Ascending aorta (tissue), 2 donors: ENCODE results near the gene LIMK1. TPM values are rescaled to one million over a fixed set of nuclear protein-coding genes. Genes with fewer than 3 reads are reported as not detected.

ENCODE experiments used
- DNase-seq, 2 donors: peaks; one replicate each; pipeline ENCODE4 v3.0.0-alpha.2; 2019; ENCODE audit warnings: low spot score in 2 of 2
- H3K27ac ChIP-seq, 2 donors: fragments of 200-600 bp; sonication (generic); one replicate each; pipeline ENCODE4 v1.5.1; 2016 to 2017; ENCODE audit warnings: mild to moderate bottlenecking in 1 of 2
- H3K27me3 ChIP-seq: fragments of 200-600 bp; sonication (generic); one replicate; pipeline ENCODE4 v1.5.1; 2017
- H3K36me3 ChIP-seq, 2 donors: fragments of 200-600 bp; sonication (generic); one replicate each; pipeline ENCODE4 v1.5.1; 2016
- H3K4me1 ChIP-seq, 2 donors: fragments of 200-600 bp; sonication (generic); one replicate each; pipeline ENCODE4 v1.5.1; 2016 to 2017; ENCODE audit warnings: mild to moderate bottlenecking in 1 of 2
- H3K4me3 ChIP-seq, 2 donors: fragments of 200-600 bp; sonication (generic); one replicate each; pipeline ENCODE4 v1.5.1; 2016 to 2017; ENCODE audit warnings: mild to moderate bottlenecking in 1 of 2
- H3K9me3 ChIP-seq, 2 donors: fragments of 200-600 bp; sonication (generic); one replicate each; pipeline ENCODE4 v1.5.1; 2016
- intact Hi-C: fragments of 100-400 bp; cut with DNase I; formaldehyde crosslinking; loops from one replicate; pipeline ENCODE4 v1.15.1; 2023
- total RNA-seq: library from RNA; depleted of rRNA; stranded (reverse); fragments of >200 nt; gene quantifications from one replicate; pipeline ENCODE4 v1.1.0, GENCODE V29; 2016
- TF ChIP-seq, protein P1 (sequence below), 3 experiments: fragments of 200-600 bp in 2 of 3; fragments of 450-650 bp in 1 of 3; sonication (generic) in 2 of 3; IDR thresholded peaks; one replicate each; pipeline ENCODE4 v1.5.1; 2016 to 2019; ENCODE audit warnings: antibody characterized with exemption in 3 of 3, mild to moderate bottlenecking in 1 of 3, moderate library complexity in 1 of 3

The LIMK1 gene
- total RNA-seq, 1 donor from 2014 or later, result 30.0 TPM

GRCh38 chr7:74047804-74048380 lies 35.7 kb upstream of the LIMK1 start:
- peaks cover 0 to 16% of the 10 kb centered on the region in 2 donors for H3K4me1 ChIP-seq
- intact Hi-C loops, result no loop called here

DNA sequence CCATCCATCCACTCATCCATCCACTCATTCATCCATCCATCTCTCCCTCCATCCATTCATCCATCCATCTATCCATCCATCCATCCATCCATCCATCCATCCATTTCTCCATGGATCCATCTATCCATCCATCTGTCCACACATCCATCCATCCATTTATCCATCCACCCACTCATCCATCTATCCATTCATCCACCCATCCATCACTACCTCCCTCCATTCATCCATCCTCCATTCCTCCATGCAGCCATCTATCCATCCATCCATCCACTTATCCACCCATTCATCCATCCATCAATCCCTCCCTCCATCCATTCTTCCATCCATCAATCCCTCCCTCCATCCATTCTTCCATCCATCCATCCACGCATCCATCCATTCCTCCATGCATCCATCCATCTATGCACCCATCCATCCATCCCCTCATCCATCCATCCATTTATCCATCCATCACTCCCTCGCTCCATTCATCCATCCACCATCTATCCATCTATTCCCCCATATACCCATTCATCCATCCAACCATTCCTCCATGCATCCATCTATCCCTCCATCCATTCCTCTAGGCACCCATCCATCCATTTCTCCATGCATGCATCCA lies 34.5 kb upstream of the LIMK1 start:
- no peaks in the 10 kb centered on the region for H3K27me3 ChIP-seq
- TF ChIP-seq, protein P1, sequence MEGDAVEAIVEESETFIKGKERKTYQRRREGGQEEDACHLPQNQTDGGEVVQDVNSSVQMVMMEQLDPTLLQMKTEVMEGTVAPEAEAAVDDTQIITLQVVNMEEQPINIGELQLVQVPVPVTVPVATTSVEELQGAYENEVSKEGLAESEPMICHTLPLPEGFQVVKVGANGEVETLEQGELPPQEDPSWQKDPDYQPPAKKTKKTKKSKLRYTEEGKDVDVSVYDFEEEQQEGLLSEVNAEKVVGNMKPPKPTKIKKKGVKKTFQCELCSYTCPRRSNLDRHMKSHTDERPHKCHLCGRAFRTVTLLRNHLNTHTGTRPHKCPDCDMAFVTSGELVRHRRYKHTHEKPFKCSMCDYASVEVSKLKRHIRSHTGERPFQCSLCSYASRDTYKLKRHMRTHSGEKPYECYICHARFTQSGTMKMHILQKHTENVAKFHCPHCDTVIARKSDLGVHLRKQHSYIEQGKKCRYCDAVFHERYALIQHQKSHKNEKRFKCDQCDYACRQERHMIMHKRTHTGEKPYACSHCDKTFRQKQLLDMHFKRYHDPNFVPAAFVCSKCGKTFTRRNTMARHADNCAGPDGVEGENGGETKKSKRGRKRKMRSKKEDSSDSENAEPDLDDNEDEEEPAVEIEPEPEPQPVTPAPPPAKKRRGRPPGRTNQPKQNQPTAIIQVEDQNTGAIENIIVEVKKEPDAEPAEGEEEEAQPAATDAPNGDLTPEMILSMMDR (IDR thresholded peaks at IDR 0.05), result no peak
- no peaks in the 10 kb centered on the region for H3K9me3 ChIP-seq
- H3K4me1 ChIP-seq, result peaks cover 0 to 12% of the 10 kb centered on the region in 2 donors
- intact Hi-C loops, result no loop called here
- DNase-seq, result no peak
- H3K27ac ChIP-seq, result no peak overlapping the region
- no peak overlapping the region for H3K4me3 ChIP-seq
- peaks cover 99 to 100% of the 10 kb centered on the region in 2 donors for H3K36me3 ChIP-seq

More at GRCh38 chr7:74047804-74048380, 35.7 kb upstream of the LIMK1 start:
- TF ChIP-seq, protein P1 (IDR thresholded peaks at IDR 0.05), result no peak
- no peak for DNase-seq
- peaks cover 99 to 100% of the 10 kb centered on the region in 2 donors for H3K36me3 ChIP-seq
- no peaks in the 10 kb centered on the region for H3K9me3 ChIP-seq
- H3K27me3 ChIP-seq, result no peaks in the 10 kb centered on the region
- H3K4me3 ChIP-seq, result no peak overlapping the region
- H3K27ac ChIP-seq, result peak overlapping the region in 1 of 2 donors; percentile 8

DNA sequence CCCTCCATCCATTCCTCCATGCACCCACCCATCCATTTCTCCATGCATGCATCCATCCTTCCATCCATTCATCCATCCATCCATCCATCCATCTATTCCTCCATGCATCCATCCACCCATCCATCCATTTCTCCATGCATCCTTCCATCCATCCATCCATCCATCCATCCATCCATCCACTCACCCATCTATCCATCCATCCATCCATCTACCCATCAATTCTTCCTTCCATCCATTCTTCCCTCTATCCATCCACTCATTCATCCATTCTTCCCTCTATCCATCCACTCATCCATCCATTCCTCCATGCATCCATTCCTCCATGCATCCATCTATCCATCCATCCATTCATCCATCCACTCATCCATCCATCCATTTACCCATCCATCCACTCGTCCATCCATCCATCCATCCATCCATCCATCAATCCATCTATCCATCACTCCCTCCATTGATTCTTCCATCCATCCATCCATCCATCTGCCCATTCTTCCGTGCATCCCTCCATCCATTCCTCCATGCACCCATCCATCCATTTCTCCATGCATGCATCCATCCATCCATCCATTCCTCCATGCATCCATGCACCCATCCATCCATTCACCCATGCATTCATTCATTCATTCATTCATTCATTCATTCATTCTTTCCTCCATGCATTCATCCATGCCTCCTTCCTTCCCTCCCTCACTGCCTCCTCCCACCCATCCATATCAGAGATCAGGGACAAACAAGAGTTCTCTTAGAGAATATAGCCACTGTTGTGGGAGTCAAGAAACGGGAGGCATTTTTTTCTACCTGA lies 33.4 kb upstream of the LIMK1 start:
- Histone ChIP-seq H3K9me3 (no peaks in the 10 kb centered on the region), H3K4me3 (peak overlapping the region in 1 of 2 donors; percentile 4), H3K36me3 (peaks cover 98 to 100% of the 10 kb centered on the region in 2 donors), H3K4me1 (peaks cover 0 to 10% of the 10 kb centered on the region in 2 donors), H3K27me3 (no peaks in the 10 kb centered on the region), H3K27ac (no peak overlapping the region)
- TF ChIP-seq, protein P1 (IDR thresholded peaks at IDR 0.05), result no peak
- DNase-seq, result no peak
- intact Hi-C loops, result no loop called here

DNA sequence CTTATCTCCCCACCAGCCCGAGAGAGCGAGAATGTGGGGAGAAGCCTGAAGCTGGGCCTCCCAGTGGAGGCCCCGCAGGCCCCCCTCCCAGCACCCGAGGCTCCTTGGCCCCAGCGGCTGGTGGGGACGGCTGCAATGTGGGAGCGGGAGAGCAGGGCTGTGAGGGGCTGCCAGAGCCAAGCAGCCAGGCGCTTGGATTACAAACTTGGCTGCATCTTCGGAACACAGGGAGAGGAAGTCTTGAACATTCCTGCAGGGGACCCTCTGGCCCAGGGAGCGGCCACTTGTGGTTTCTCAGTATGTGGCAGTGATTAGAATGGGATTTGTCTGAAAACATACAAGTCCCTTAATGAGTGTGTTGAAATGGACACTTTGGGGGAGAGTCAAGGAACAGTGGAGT lies 32.4 kb upstream of the LIMK1 start:
- DNase-seq, result no peak
- H3K36me3 ChIP-seq, result peaks cover 97 to 100% of the 10 kb centered on the region in 2 donors
- no peak overlapping the region for H3K4me3 ChIP-seq
- peak overlapping the region; percentile 22 to 53 for H3K27ac ChIP-seq
- H3K27me3 ChIP-seq, result no peaks in the 10 kb centered on the region
- intact Hi-C loops, result no loop called here
- TF ChIP-seq, protein P1 (IDR thresholded peaks at IDR 0.05), result no peak
- no peaks in the 10 kb centered on the region for H3K9me3 ChIP-seq
- H3K4me1 ChIP-seq, result peaks cover 0 to 10% of the 10 kb centered on the region in 2 donors

DNA sequence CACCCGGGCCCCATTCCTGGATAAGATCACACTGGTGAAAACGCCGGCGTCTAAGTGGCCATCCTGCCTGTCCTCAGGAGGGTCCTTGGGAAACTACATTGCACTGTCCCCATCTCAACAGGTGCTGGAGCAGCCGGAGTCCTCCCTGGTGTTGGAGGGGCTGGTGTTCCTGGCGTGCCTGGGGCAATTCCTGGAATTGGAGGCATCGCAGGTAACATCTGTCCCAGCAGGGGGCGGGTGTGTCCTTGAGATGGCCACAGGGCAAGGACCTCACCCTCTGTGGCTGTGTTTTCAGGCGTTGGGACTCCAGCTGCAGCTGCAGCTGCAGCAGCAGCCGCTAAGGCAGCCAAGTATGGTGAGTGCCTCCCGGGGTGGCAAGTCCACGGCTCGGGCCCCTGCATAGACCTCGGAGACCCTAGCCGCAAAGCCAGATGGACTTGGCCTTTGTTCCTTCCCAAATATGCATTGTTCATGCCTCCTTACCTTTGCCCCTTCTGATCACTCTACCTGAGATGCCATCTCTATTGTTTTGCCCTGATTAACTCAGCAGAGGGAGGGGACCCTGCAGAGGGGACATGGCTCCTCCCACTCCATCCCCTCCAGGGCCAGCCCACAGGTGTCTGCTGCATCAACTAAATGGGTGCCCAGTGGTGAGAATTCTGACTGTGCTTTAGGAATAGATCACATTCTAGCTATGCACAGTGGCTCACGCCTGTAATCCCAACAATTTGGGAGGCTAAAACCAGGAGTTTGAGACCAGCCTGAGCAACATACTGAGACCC lies 31.8 kb upstream of the LIMK1 start:
- Histone ChIP-seq H3K27me3 (no peaks in the 10 kb centered on the region), H3K27ac (peak overlapping the region; percentile 22 to 53), H3K36me3 (peaks cover 98 to 100% of the 10 kb centered on the region in 2 donors), H3K4me3 (no peak overlapping the region), H3K9me3 (no peaks in the 10 kb centered on the region), H3K4me1 (peaks cover 0 to 15% of the 10 kb centered on the region in 2 donors)
- TF ChIP-seq, protein P1 (IDR thresholded peaks at IDR 0.05), result no peak
- intact Hi-C loops, result no loop called here
- DNase-seq, result peak in 1 of 2 donors; percentile 7
